ENCODE measurements around the gene RNF38.

RNF38 gene

DNA sequence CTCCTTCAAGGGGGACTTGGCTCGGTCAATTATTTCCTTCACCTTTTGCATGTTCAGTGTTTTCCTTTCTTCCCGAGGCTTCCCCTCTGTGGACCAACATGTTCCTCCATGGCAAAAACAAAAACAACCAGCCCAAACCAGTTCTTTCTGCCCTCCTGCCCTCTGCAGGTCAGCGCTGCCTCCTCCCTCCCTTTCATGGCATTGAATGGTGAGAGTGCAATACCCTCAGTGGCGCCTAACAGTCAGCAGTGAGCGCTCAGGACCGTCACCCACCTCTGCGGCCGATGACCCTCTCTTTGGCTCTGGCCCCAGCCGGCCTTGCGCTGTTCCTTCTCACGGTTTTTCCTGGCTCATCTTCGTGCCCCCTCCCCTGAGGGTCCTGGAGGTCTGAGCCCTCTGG is 107.4 kb downstream of the RNF38 start:
- no peak for DNase-seq (ENCODE audit: low read depth)

GRCh38 chr9:36290996-36291395 is 109.1 kb downstream of the RNF38 start:
- DNase-seq (ENCODE audit: low read depth), result no peak

DNA sequence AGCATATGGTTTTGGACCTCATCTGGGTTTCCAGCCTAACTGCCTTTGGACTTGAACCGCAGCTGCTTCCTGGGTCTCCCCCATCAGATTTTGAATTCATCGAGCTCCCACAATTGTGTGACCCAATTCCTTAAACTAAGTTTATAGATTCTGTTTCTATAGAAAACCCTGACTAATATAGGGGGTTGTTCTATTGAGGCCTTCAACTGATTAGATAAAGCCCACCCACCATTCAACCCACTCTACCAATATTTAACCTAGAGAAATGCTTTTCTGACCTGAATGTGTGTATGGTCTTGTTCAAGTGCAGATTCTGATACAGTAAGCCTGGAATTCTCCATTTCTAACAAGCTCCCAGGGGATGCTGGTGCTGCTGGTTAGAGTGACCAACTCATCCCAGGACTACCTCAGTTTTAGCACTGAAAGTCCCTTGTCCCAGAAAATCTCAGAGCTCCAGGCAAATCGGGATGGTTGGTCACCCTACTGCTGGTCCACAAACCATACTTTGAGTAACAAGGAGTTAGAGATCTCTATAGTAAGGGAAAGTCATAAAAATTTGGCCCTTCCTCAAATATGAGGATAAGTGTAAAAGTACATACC is 110.1 kb downstream of the RNF38 start:
- DNase-seq (ENCODE audit: low read depth), result no peak

GRCh38 chr9:36288070-36288469 is 112.0 kb downstream of the RNF38 start:
- no peak for DNase-seq (ENCODE audit: low read depth)

Measured in stimulated activated CD8-positive, alpha-beta memory T cell treated with anti-CD3 and anti-CD28 coated beads, Interleukin-4, amount 100 ng/mL, for 24 hours (primary cell).